HEK293 (cell line): ENCODE results near the gene FNDC3A.

Experiments used
- CTCF ChIA-PET: fragments of 350-600 bp; formaldehyde crosslinking; extraction: SDS; loops from one replicate; lab custom pipeline; 2021; ENCODE audit warnings: antibody characterized with exemption; lab: Yijun Ruan, JAX
- POLR2A ChIA-PET: fragments of 300-600 bp; formaldehyde crosslinking; extraction: SDS; loops from one replicate; lab custom pipeline; 2020; ENCODE audit warnings: antibody characterized with exemption, inconsistent platforms; lab: Yijun Ruan, JAX
- H3K27ac ChIP-seq: fragments of 200-500 bp; sonication (Bioruptor generic); 2 replicates; pipeline ENCODE4 v1.5.1; 2014; ENCODE audit warnings: low read depth, low read length, control low read depth, inconsistent platforms; ENCODE audit errors: extremely low read depth
- H3K36me3 ChIP-seq, 2 experiments: fragments of 200-500 bp in 1 of 2; sonication (Bioruptor generic) in 1 of 2; 1 replicate in 1 of 2; 2 replicates in 1 of 2; pipeline ENCODE4 v1.5.1; 2014 to 2017; ENCODE audit warnings: inconsistent platforms in 2 of 2, low read length in 2 of 2; ENCODE audit not compliant: control insufficient read depth in 2 of 2, insufficient read depth in 1 of 2
- H3K4me1 ChIP-seq: fragments of 200-500 bp; sonication (Bioruptor generic); 2 replicates; pipeline ENCODE4 v1.5.1; 2014; ENCODE audit warnings: mild to moderate bottlenecking, low read length, inconsistent platforms; ENCODE audit not compliant: control insufficient read depth, insufficient read depth
- H3K4me3 ChIP-seq: 2 replicates; pipeline ENCODE4 v1.5.1; 2011; ENCODE audit warnings: low read depth, mild to moderate bottlenecking, control low read depth, low read length, moderate library complexity
- H3K9me3 ChIP-seq: fragments of 200-500 bp; sonication (Bioruptor generic); 2 replicates; pipeline ENCODE4 v1.5.1; 2014; ENCODE audit warnings: low read depth, low read length, inconsistent platforms; ENCODE audit not compliant: control insufficient read depth, insufficient read depth
- FEZF1 ChIP-seq: fragments of 450-650 bp; formaldehyde crosslinking; IDR thresholded peaks from 2 replicates; pipeline ENCODE4 v1.5.1; 2016; ENCODE audit warnings: missing biosample characterization, missing genetic modification characterization
- GLIS1 ChIP-seq: fragments of 450-650 bp; formaldehyde crosslinking; IDR thresholded peaks from 2 replicates; pipeline ENCODE4 v1.5.1; 2016; ENCODE audit warnings: missing biosample characterization, missing genetic modification characterization
- KLF10 ChIP-seq: fragments of 450-650 bp; IDR thresholded peaks from 2 replicates; pipeline ENCODE4 v1.5.1; 2018; ENCODE audit warnings: missing biosample characterization, mild to moderate bottlenecking, missing genetic modification characterization
- REPIN1 ChIP-seq: fragments of 450-650 bp; formaldehyde crosslinking; IDR thresholded peaks from 2 replicates; pipeline ENCODE4 v1.5.1; 2017; ENCODE audit warnings: missing biosample characterization, missing genetic modification characterization, low read depth
- SP2 ChIP-seq: fragments of 450-650 bp; formaldehyde crosslinking; IDR thresholded peaks from 2 replicates; pipeline ENCODE4 v1.5.1; 2016; ENCODE audit warnings: missing biosample characterization, missing genetic modification characterization
- ZBTB21 ChIP-seq: fragments of 450-650 bp; formaldehyde crosslinking; IDR thresholded peaks from 2 replicates; pipeline ENCODE4 v1.5.1; 2017; ENCODE audit warnings: missing biosample characterization, missing genetic modification characterization
- ZEB2 ChIP-seq: fragments of 450-650 bp; formaldehyde crosslinking; IDR thresholded peaks from 2 replicates; pipeline ENCODE4 v1.5.1; 2016; ENCODE audit warnings: missing biosample characterization, missing genetic modification characterization
- ZFP69B ChIP-seq: fragments of 450-650 bp; formaldehyde crosslinking; IDR thresholded peaks from 2 replicates; pipeline ENCODE4 v1.5.1; 2016; ENCODE audit warnings: missing biosample characterization, missing genetic modification characterization
- ZNF350 ChIP-seq: fragments of 450-650 bp; formaldehyde crosslinking; IDR thresholded peaks from 2 replicates; pipeline ENCODE4 v1.5.0; 2017; ENCODE audit warnings: missing biosample characterization, mild to moderate bottlenecking, missing genetic modification characterization
- ZNF366 ChIP-seq: fragments of 450-650 bp; formaldehyde crosslinking; conservative IDR thresholded peaks from 2 replicates; pipeline ENCODE4 v1.5.1; 2016; ENCODE audit warnings: missing biosample characterization, missing genetic modification characterization
- ZNF391 ChIP-seq: fragments of 450-650 bp; formaldehyde crosslinking; IDR thresholded peaks from 2 replicates; pipeline ENCODE4 v1.5.1; 2016; ENCODE audit warnings: low read depth, missing biosample characterization, missing genetic modification characterization, borderline replicate concordance
- ZNF473 ChIP-seq: fragments of 450-650 bp; formaldehyde crosslinking; IDR thresholded peaks from 2 replicates; pipeline ENCODE4 v1.5.1; 2017; ENCODE audit warnings: missing biosample characterization, missing genetic modification characterization
- ZNF561 ChIP-seq: fragments of 450-650 bp; IDR thresholded peaks from 2 replicates; pipeline ENCODE4 v1.5.1; 2018; ENCODE audit warnings: missing biosample characterization, missing genetic modification characterization, borderline replicate concordance
- ZNF585B ChIP-seq: fragments of 450-650 bp; formaldehyde crosslinking; IDR thresholded peaks from 2 replicates; pipeline ENCODE4 v1.5.1; 2016; ENCODE audit warnings: missing biosample characterization, missing genetic modification characterization
- ZNF626 ChIP-seq: fragments of 450-650 bp; sonication (Bioruptor Pico); formaldehyde crosslinking; IDR thresholded peaks from 2 replicates; pipeline ENCODE4 v1.5.1; 2018; ENCODE audit warnings: missing biosample characterization, missing genetic modification characterization, inconsistent platforms
- ZNF629 ChIP-seq: fragments of 450-650 bp; formaldehyde crosslinking; IDR thresholded peaks from 2 replicates; pipeline ENCODE4 v1.5.1; 2017; ENCODE audit warnings: missing biosample characterization, missing genetic modification characterization
- ZNF654 ChIP-seq: fragments of 450-650 bp; formaldehyde crosslinking; IDR thresholded peaks from 2 replicates; pipeline ENCODE4 v1.5.1; 2016; ENCODE audit warnings: low read depth, missing biosample characterization, missing genetic modification characterization
- ZNF843 ChIP-seq: fragments of 450-650 bp; formaldehyde crosslinking; IDR thresholded peaks from 2 replicates; pipeline ENCODE4 v1.5.1; 2016; ENCODE audit warnings: missing biosample characterization, missing genetic modification characterization
- TF ChIP-seq, protein P1 (sequence below): fragments of 450-650 bp; formaldehyde crosslinking; IDR thresholded peaks from 2 replicates; pipeline ENCODE4 v1.5.1; 2016; ENCODE audit warnings: missing biosample characterization, missing genetic modification characterization
- TF ChIP-seq, protein P2 (sequence below): fragments of 450-650 bp; formaldehyde crosslinking; IDR thresholded peaks from 2 replicates; pipeline ENCODE4 v1.5.1; 2017; ENCODE audit warnings: missing biosample characterization, missing genetic modification characterization
- TF ChIP-seq, protein P3 (sequence below): fragments of 450-650 bp; formaldehyde crosslinking; IDR thresholded peaks from 2 replicates; pipeline ENCODE4 v1.5.1; 2016; ENCODE audit warnings: missing biosample characterization, missing genetic modification characterization
- TF ChIP-seq, protein P4 (sequence below): fragments of 450-650 bp; formaldehyde crosslinking; IDR thresholded peaks from 2 replicates; pipeline ENCODE4 v1.5.1; 2016; ENCODE audit warnings: missing biosample characterization, missing genetic modification characterization
- TF ChIP-seq, protein P5 (sequence below): fragments of 450-650 bp; formaldehyde crosslinking; IDR thresholded peaks from 2 replicates; pipeline ENCODE4 v1.5.1; 2016; ENCODE audit warnings: missing biosample characterization, missing genetic modification characterization
- TF ChIP-seq, protein P6 (sequence below): fragments of 450-650 bp; formaldehyde crosslinking; IDR thresholded peaks from 2 replicates; pipeline ENCODE4 v1.5.1; 2016; ENCODE audit warnings: missing biosample characterization, missing genetic modification characterization

Gene FNDC3A

DNA sequence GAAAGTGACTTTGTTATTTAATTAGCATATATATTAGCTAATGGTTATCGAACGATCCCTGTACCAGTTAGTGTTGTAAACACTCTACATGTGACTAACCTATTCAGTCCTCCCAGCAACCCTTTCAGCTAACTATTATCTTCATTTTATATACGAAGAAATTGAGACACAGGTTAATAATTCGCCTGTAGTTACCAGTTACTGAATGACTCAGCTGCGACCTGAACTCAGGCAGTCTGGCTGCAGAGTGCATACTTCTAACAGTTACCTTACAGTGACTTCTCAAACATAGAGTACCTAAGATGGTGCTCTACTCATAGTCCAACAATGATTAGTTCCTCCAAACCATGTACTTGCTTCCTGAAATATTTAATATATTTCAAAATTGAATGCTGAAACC is 117.7 kb downstream of the FNDC3A start:
- no peaks in the 10 kb centered on the region for H3K9me3 ChIP-seq

DNA sequence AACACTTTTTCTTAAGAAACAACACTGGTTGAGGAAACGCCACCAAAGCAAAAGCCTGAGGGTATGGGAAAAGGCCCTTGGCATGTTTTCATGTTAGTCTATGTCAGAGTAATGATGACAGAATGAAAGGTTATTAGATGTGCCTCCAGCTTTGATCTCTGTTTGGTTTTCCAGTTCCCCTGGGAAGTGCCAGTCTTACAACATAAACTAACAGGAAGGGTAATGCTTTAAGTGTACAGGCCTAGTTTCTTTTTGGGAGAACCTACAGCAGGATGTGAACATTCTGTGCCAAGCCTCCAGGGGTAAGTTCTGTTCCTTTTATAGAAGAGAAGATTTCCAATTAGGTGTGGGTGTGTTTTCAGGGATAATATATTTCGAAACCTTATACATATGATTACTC is 121.7 kb downstream of the FNDC3A start:
- H3K9me3 ChIP-seq: no peaks in the 10 kb centered on the region
- CTCF ChIA-PET: no interaction called here
- peaks cover 7% of the 10 kb centered on the region; the same call in 1 of the 2 replicates for H3K4me1 ChIP-seq
- peak; percentile 29; the same call in 1 of the 2 replicates for TF ChIP-seq ZNF391
- TF ChIP-seq KLF10 (tag by site-specific recombination): peak; percentile 35
- TF ChIP-seq REPIN1 (tag by site-specific recombination): no peak
- TF ChIP-seq, protein P1, sequence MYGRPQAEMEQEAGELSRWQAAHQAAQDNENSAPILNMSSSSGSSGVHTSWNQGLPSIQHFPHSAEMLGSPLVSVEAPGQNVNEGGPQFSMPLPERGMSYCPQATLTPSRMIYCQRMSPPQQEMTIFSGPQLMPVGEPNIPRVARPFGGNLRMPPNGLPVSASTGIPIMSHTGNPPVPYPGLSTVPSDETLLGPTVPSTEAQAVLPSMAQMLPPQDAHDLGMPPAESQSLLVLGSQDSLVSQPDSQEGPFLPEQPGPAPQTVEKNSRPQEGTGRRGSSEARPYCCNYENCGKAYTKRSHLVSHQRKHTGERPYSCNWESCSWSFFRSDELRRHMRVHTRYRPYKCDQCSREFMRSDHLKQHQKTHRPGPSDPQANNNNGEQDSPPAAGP (tag by site-specific recombination): 0 out of 2 replicates have a peak, but pooled peaks have one; percentile 18
- TF ChIP-seq FEZF1: peak; percentile 83
- TF ChIP-seq, protein P2, sequence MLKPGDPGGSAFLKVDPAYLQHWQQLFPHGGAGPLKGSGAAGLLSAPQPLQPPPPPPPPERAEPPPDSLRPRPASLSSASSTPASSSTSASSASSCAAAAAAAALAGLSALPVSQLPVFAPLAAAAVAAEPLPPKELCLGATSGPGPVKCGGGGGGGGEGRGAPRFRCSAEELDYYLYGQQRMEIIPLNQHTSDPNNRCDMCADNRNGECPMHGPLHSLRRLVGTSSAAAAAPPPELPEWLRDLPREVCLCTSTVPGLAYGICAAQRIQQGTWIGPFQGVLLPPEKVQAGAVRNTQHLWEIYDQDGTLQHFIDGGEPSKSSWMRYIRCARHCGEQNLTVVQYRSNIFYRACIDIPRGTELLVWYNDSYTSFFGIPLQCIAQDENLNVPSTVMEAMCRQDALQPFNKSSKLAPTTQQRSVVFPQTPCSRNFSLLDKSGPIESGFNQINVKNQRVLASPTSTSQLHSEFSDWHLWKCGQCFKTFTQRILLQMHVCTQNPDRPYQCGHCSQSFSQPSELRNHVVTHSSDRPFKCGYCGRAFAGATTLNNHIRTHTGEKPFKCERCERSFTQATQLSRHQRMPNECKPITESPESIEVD (tag by site-specific recombination): peak; percentile 30; the same call in 1 of the 2 replicates
- TF ChIP-seq, protein P3, sequence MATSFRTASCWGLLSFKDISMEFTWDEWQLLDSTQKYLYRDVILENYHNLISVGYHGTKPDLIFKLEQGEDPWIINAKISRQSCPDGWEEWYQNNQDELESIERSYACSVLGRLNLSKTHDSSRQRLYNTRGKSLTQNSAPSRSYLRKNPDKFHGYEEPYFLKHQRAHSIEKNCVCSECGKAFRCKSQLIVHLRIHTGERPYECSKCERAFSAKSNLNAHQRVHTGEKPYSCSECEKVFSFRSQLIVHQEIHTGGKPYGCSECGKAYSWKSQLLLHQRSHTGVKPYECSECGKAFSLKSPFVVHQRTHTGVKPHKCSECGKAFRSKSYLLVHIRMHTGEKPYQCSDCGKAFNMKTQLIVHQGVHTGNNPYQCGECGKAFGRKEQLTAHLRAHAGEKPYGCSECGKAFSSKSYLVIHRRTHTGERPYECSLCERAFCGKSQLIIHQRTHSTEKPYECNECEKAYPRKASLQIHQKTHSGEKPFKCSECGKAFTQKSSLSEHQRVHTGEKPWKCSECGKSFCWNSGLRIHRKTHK (tag by site-specific recombination): no peak
- peak; percentile 68 for TF ChIP-seq ZNF366 (tag by site-specific recombination)
- TF ChIP-seq, protein P4, sequence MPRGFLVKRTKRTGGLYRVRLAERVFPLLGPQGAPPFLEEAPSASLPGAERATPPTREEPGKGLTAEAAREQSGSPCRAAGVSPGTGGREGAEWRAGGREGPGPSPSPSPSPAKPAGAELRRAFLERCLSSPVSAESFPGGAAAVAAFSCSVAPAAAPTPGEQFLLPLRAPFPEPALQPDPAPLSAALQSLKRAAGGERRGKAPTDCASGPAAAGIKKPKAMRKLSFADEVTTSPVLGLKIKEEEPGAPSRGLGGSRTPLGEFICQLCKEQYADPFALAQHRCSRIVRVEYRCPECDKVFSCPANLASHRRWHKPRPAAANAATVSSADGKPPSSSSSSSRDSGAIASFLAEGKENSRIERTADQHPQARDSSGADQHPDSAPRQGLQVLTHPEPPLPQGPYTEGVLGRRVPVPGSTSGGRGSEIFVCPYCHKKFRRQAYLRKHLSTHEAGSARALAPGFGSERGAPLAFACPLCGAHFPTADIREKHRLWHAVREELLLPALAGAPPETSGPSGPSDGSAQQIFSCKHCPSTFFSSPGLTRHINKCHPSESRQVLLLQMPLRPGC (tag by site-specific recombination): peak; percentile 78; the same call in 1 of the 2 replicates
- 0 out of 2 replicates have a peak, but pooled peaks have one; percentile 30 for TF ChIP-seq ZFP69B
- TF ChIP-seq SP2 (tag by site-specific recombination): peak; percentile 39
- TF ChIP-seq ZNF843 (tag by site-specific recombination): 0 out of 2 replicates have a peak, but pooled peaks have one; percentile 35
- no peak for TF ChIP-seq ZNF626 (tag by site-specific recombination)
- TF ChIP-seq ZBTB21 (tag by site-specific recombination): peak; percentile 44; the same call in 1 of the 2 replicates
- TF ChIP-seq ZEB2 (tag by site-specific recombination): 0 out of 2 replicates have a peak, but pooled peaks have one; percentile 29
- TF ChIP-seq ZNF585B (tag by site-specific recombination): no peak
- TF ChIP-seq ZNF629: peak; percentile 73
- peak; percentile 89 for TF ChIP-seq GLIS1 (tag by site-specific recombination)
- TF ChIP-seq, protein P5, sequence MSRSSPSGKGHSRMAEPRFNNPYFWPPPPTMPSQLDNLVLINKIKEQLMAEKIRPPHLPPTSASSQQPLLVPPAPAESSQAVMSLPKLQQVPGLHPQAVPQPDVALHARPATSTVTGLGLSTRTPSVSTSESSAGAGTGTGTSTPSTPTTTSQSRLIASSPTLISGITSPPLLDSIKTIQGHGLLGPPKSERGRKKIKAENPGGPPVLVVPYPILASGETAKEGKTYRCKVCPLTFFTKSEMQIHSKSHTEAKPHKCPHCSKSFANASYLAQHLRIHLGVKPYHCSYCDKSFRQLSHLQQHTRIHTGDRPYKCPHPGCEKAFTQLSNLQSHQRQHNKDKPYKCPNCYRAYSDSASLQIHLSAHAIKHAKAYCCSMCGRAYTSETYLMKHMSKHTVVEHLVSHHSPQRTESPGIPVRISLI: peak; percentile 78; the same call in 1 of the 2 replicates
- TF ChIP-seq, protein P6, sequence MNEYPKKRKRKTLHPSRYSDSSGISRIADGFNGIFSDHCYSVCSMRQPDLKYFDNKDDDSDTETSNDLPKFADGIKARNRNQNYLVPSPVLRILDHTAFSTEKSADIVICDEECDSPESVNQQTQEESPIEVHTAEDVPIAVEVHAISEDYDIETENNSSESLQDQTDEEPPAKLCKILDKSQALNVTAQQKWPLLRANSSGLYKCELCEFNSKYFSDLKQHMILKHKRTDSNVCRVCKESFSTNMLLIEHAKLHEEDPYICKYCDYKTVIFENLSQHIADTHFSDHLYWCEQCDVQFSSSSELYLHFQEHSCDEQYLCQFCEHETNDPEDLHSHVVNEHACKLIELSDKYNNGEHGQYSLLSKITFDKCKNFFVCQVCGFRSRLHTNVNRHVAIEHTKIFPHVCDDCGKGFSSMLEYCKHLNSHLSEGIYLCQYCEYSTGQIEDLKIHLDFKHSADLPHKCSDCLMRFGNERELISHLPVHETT: peak; percentile 64; the same call in 1 of the 2 replicates
- TF ChIP-seq ZNF473 (tag by site-specific recombination): no peak
- H3K36me3 ChIP-seq: no peaks in the 10 kb centered on the region
- H3K4me3 ChIP-seq: no peak overlapping the region
- POLR2A ChIA-PET: no interaction called here
- H3K27ac ChIP-seq: no peak overlapping the region

More for the DNA sequence above, 117.7 kb downstream of the FNDC3A start:
- Histone ChIP-seq H3K36me3 (no peaks in the 10 kb centered on the region), H3K4me3 (no peak overlapping the region), H3K4me1 (peaks cover 6% of the 10 kb centered on the region; the same call in 1 of the 2 replicates), H3K27ac (no peak overlapping the region)
- ChIA-PET POLR2A (no interaction called here), CTCF (no interaction called here)
- TF ChIP-seq ZNF350 (no peak), ZNF561 (tag by site-specific recombination) (no peak), ZNF654 (tag by site-specific recombination) (no peak)
